ENCODE measurements around the gene AMZ1.

GRCh38 chr7:2701832-2702593 lies 14.0 kb downstream of the AMZ1 start:
- no peak for TF ChIP-seq POLR2A (IDR thresholded peaks at IDR 0.05)
- no peak for TF ChIP-seq CTCF (IDR thresholded peaks at IDR 0.05)
- no peak for TF ChIP-seq EP300 (IDR thresholded peaks at IDR 0.05; ENCODE audit: low read depth)
- no peak for TF ChIP-seq POLR2AphosphoS5 (IDR thresholded peaks at IDR 0.05)
